SIG-M5 (cell line): ENCODE data around the gene ANKH.
"Not testable (repeated sequence)": the region's sequence is repeated elsewhere in the genome, so short reads cannot be mapped to it uniquely, and the experiment has no call there.

Experiments used
- DNase-seq: peaks from one replicate; lab custom pipeline; 2025; lab: John Stamatoyannopoulos, UW

The ANKH gene

DNA sequence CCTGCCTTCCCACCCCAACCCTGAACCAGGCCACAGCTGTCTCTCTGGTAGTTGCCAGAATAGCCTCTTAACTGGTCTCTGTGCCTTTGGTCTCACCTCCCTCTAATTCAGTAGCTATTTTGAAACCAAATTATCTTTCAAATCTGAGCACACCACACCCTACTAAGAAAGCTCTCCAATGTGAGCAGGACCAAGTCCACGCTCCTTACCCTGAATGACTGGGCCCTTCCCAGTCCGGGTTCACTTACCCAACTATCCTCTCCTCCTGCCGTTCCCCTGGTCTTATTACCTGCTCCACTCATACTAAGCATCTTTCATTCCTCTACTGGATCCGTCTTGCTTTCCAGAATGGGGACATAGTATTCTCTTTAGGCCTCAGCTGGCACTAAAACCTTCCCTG is 16.8 kb downstream of the ANKH start:
- DNase-seq = no peak

DNA sequence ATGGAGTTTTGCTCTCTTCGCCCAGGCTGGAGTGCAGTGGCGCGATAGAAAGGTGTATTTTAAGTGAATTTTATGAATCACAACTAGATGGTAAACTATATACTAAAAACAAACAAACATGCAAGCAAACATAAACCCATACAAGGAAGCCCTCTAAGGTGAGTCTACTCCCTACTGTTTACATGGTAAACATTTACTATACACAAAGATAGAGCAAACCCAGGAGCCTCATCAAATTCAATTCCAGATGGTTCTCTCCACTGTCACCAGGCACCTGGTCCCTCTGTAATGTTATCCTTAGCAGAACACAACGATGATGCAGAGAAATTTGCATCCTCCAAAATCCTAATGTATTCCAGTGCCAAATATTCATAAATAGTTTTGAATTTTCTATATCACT is 17.9 kb downstream of the ANKH start:
- no peak for DNase-seq

DNA sequence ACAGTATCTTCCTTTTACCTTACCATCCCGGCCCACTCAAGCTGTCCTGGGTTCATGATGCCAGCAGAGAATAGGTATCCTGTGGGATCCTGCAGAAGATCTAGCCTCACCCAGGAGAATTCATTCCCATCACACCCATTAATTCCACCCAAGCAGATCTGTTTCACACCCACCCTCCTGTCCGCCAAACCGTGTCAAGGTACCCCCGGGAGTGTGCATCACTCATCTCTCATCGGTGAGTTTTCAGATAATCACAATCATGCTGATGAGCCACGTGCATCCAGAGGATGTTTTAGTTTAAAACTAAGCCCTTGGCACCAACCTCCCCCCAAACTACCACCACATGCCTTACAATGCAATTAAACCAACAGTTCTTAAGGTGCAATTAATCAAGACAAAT is 18.8 kb downstream of the ANKH start:
- no peak for DNase-seq

DNA sequence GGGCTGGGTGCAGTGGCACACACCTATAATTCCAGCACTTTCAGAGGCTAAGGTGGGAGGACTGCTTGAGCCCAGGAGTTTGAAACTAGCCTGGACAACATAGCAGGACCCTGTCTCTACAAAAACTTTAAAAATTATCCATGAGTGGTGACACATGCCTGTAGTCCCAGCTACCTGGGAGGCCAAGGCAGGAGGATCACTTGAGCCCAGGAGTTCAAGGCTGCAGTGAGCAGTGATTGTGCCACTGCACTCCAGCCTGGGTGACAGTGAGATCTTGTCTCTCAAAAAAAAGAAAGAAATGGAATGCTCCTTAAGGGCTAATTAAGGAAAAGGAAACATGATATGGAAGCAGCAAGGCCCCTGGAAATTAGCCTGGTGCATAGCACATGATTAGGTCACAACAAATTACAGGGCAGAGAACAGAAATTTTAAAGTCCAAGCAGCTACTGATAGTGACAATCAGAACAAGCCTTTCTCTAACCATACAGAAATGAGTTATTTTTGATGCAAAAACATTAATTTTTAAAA is 19.5 kb downstream of the ANKH start:
- DNase-seq = no peak

DNA sequence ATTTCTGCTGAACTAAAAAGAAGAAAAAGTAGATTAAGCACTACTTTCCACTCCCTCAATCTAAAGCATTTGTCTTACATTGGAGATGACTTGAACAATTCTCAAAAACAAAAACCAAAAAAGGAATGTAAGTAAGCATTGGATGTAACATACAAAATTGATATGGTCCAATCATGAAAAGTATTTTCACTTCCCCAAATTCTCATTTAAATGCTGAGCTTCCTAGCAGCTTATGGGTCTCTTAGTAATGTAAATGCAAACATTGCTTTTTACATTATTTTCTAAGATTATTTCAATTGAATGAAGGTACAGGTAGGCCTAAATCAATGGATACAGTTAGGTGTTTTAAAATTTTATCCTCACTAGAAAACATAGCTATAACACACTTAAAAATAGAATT is 20.0 kb downstream of the ANKH start:
- DNase-seq = no peak

DNA sequence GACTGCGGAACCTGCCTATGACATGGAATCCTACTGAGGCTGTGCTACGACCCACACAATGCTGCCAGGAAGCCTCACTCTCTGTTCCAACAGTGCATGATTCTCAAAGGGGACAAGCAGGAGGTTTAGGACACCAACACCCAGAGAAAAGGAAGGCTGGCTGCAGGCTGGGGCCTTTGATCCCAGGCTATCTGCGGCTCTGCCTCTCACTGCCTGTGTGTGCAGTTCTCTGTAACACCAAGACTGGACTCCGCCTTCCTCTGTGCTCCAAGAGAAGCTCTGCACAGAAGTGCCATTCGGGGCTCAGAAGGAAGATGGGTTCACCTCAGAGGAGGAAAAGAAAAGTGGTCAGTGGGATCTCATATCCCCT is 20.5 kb downstream of the ANKH start:
- no peak for DNase-seq

DNA sequence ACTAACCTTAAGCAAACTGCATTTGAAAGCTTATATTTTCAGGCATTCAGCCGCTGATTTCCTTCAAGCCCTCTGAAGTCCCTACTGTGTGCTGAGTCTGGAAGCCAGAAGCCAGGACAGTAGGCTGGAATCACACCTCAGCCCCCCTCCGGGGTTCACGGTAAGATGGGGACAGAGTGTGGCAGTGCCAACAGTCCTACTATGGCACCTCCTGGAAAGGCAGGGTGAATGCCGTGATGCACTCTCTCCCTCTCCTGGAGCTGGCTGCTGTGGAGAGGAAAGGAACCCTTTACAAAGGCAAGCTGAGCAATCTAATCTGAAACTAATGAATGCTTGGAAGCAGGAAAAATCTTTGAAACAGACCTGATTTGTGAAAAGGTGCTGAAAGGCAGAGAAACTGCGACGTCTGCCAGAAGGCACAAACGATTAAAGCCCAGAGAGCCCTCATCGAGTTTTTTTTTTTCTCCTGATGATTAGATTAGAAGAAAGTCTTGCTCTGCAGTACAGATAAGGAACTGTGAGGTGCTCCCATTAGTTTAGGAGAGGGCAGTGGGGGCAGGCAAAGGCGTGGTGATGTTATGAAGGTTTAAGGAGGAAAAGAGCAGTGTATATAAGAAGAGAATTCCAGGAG is 21.0 kb downstream of the ANKH start:
- DNase-seq = no peak

DNA sequence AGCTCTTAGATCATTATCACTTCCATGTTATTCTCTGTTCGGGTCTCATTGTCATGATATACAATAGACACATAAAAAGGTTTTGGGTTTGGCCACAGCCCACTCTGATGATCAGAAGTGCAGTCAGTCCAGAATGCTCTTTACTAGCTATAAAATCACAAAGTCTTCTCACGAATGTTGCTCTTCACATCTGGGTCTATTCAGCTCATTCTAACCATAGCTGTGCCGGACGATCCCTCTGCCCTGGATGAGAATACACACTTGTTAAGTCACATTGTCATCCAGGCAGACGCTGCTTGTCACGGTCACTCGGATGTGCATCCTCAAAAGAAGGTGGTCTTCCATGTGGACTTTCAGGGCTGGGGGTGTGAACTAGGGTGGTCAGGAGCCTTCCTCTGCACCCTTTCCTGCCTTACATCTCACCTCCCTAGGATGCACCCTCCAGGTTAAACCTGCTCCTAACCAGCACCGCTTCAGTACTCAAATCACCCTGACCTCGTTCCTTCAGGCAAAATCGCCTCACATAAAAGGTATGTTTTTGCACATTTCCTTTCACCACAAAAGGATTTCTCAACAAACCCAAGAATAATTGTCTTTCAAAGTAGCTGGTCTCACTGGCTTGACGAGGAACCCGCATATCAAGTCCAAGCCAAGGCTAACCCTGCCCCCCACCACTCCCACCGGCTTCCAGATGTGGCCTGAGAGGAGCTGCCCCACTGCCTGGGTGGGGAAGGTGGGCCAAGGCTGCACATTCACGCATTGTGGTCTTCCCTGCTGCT is 21.9 kb downstream of the ANKH start:
- no peak for DNase-seq

DNA sequence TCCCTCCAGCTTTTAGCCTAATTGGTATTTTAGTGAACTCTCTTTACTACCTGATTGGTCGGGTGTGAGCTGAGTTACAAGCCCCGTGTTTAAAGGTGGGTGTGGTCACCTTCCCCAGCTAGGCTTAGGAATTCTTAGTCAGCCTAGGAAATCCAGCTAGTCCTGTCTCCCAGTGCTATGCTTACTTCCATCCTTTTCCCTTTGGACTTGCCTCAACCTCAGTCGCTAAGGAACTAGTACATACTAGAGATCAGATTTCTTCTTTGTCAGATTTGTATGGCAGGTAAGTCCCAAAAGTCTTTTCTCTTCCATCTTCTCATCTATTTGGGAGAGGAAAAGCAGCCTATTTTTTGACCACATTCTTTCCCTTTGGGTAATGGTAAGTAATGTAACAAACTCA is 22.6 kb downstream of the ANKH start:
- not testable (repeated sequence) for DNase-seq

DNA sequence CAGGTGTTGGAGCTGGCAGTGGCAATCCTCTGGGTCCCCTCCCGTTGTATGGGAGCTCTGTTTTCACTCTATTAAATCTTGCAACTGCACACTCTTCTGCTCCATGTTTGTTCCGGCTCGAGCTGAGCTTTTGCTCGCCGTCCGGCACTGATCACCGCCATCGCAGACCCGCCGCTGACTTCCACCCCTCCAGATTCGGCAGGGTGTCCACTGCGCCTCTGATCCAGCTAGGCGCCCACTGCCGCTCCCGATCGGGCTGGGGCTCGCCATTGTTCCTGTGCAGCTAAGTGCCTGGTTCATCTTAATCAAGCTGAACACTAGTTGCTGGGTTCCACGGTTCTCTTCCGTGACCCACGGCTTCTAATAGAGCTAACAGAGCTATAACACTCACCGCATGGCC is 23.2 kb downstream of the ANKH start:
- DNase-seq = no peak

DNA sequence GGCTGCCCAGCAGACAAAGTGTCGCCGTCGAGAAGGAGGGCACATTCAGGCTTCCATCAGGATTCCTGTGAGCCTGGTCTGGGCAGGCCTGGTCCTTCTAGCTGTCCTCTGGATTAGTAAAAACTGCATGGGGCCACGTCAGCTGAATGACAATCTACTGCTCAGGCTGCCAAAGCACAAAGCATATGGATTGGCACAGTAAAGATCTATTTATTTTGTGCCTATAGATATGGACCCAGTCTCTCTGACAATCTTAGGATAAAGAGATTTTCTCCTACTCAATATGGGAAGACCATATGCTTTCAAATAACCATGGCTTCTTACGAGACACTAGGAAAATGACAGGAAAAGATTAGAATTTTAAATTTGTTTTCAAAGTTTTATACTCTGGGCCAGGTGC is 24.1 kb downstream of the ANKH start:
- DNase-seq = no peak

DNA sequence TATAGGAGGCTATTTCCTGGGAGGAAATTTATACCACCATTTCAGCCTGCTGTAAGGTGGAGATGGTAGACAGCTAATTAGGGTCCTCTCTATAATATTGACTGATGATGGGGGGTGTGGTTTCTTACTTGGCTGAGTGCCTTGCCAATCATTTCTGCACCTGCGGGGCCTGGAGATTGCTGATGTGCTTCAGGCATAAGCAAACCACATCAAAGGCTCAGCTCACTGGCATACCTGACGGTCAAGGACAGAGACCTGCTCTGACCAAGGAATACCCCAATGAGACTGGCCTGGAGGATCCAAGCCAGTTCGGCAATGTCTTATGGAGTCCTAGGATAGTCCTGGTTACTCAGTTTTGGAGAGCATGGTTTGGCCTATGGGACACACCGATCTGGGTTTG is 29.5 kb downstream of the ANKH start:
- DNase-seq = no peak

DNA sequence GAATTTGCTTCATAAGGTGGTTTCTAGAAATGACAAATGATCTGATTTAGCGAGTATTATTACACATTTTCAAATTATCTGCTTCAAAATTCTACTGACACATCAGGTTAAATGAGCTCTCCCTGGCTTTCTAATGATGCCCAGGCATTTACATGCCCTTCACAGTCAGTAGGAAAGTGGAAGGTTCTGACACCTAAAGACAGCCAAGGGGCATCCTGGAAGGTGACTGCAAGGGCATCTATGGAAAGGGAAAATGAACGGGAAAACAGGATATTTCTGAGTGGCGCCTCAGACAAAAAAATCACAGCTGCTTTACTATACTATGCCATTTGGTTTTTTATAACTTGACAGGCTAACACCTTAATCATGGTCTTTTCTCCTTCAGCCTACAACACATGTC is 31.0 kb downstream of the ANKH start:
- no peak for DNase-seq

DNA sequence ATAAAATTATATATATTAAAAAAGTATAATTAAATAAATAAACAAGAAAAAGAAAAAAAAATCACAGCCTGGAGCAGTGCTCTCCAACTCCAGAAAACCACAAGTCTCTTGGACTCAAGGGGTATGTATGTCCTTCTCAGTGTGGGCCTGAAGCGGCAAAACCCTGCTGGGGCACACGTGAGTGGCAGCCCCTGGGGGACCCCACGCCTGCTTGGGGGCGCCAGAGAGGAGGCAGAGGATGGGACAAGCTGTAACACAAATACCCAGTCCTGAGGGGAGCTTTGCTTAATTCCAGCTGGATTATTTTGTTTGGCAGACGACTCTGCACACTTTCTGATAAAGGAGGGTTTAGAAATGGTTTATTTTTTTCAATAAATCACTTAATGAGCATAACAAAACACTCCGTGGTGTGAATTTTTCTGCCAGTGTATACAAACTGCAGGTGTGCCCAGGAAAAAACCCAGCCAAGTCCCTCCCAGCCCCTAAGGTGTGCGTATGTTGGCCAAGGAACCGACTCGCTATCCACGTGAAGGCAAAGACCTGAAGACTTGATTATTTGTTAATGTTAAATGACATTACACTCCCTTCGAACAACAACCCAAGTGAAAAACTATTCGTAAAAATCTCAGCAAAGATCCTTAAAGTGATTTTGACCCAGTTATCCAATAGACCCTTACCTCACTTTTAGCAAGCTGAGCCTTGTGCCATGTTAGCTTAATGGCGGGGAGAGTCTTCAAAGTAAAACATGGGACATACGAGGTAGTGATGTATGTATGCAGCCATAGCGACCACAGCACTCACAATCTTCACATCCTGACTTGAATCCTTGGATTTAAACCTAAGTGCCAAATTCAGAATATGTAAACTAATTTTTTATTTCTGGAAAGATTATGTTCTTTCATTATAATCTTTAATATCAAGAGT is 32.9 kb downstream of the ANKH start:
- DNase-seq = no peak

DNA sequence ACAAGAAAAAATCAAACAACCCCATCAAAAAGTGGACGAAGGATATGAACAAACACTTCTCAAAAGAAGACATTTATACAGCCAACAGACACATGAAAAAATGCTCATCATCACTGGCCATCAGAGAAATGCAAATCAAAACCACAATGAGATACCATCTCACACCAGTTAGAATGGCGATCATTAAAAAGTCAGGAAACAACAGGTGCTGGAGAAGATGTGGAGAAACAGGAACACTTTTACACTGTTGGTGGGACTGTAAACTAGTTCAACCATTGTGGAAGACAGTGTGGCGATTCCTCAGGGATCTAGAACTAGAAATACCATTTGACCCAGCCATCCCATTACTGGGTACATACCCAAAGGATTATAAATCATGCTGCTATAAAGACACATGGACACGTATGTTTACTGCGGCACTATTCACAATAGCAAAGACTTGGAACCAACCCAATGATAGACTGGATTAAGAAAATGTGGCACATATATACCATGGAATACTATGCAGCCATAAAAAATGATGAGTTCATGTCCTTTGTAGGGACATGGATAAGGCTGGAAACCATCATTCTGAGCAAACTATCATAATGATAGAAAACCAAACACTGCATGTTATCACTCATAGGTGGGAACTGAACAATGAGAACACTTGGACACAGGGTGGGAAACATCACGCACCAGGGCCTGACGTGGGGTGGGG is 34.0 kb downstream of the ANKH start:
- not testable (repeated sequence) for DNase-seq

DNA sequence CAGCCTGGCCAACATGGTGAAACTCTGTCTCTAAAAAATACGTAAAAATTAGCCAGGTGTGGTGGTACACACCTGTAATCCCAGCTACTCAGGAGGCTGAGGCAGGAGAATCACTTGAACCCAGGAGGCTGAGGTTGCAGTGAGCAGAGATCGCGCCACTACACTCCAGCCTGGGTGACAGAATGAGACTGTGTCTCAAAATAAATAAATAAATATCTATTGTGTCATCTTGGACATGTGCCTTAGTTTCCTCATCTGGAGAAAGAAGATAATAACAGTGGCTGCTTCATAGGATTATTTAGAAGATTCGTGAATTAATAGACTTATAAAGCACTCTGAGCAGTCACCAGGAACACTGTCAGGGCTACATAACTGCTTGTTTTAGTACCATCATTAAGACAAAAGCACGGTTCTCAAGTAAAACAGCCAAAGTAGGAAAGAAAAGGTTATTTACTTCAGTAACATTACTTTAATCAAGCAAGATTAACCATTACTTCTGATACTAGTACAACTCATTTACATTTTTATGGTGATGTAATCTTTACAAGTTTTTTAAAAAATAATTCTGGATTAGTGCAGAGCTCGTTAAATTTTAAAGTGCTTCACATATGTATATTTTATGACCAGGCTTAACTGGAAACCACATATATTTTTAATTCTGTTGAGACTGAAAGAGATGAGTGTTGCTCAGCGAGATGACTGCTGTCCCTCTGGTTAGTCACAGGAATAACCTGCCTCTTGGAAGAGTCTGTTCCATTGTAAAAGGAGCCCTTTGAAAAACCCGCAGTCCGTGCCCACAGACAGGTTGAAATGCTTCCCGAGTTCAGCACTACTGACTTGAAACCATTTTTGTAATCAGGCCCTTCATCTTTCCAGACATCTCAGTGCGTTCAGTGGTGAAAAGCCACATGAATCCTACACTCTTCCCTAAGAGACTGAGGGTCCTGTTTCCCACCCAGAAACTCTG is 36.7 kb downstream of the ANKH start:
- no peak for DNase-seq

DNA sequence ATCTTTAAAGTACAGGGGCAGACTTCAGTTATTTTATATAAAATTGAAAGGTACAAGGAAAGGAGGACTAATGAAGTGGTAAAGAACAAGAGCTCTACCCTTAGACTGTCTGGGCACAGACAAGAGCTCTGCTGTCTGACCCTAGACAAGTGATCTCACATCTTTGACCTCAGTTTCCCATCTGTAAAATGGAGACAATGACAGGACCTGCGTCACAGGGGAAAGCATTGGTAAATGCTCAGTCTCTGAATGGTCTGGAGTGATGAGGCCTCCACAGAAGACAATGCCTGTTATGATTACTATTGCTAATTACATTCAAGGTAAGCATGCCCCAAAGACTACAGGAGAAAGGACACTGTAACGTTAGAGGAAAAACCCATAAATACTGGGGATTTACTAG is 37.5 kb downstream of the ANKH start:
- DNase-seq = no peak

DNA sequence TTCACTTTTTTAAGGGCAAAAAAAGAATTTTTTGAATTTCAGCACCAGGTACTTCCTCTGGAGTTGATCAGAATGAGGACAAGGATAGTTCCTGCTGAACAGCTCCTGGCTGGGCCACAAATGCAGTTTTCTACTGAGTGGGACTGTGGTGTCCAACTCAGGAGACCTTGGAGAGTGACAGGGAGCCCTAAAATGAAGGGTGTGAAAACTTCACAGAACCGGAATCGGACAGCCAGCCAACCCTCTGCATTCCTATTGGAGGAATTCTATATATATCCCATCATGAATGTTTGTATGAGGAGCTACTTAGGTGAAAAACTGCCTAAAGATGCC is 40.6 kb downstream of the ANKH start:
- DNase-seq = no peak

DNA sequence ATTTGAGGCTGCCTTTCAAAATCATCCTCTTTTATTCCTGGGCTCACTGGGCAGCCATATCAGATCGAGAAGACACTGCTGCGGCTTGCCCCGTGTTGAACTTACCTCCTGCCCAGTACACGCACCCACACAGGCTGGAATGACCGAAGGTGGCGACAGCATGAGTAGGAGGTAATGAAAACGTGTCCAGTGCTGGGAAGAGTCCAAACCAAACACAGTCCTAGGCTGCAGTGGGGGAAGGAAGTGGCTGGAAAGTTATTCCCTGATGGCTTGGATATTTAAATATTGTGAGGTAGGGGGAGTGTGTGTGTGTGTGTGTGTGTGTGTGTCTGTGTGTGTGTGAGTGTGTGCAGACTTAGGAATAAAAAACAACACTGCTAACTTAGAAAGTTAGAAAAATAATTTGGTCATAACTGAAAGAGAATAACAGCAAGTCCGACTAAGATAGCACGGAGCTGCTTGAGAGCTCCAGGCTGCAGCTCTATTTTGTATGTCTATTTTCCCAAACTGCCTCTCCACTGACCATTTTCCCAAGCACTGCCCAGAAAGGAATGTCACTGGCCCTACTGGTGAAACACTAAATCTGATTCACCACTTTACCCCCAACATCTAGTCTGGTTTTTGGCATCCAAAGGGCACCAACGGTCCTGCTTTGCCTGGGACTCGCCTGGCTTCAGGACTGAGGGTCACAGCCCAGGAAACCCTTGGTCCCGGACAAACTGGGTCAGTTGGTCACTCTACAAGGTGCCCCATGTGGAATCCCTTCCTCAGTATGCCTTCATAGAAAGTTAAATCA is 41.2 kb downstream of the ANKH start:
- DNase-seq = no peak

DNA sequence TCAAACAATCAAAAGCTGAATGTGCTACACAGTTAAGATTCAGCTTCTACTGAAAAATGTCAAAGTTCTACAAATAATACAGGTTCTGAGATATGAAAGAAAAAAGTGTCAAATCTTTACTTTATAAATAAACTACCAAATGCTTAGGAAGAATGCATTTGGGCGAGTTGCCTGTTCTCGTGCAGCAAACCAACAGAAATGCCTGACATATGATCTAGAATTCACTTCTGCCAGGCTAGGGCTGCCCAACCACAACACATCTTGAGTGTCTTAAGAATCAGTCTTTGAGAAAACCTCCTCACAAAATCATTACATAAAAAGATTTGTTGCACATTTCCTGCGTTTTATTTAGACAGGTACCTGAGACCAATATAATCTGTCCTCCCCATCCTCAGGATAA is 42.2 kb downstream of the ANKH start:
- DNase-seq = no peak
